GM23338 (cell line): ENCODE results near the gene ERC1.

Source experiments
- CREB1 ChIP-seq: fragments of 250-450 bp; sonication (Bioruptor Pico); IDR thresholded peaks from 2 replicates; pipeline ENCODE4 v1.5.0; 2020; ENCODE audit warnings: low read depth, mild to moderate bottlenecking, moderate library complexity
- EZH2 ChIP-seq: fragments of 200-600 bp; sonication (generic); IDR thresholded peaks from one replicate; pipeline ENCODE4 v1.8.0; 2017; ENCODE audit warnings: antibody characterized with exemption, mild to moderate bottlenecking, low read depth; ENCODE audit not compliant: unreplicated experiment
- EZH2phosphoT487 ChIP-seq: fragments of 200-600 bp; sonication (generic); IDR thresholded peaks from one replicate; pipeline ENCODE4 v1.8.1; 2018; ENCODE audit warnings: antibody characterized with exemption; ENCODE audit not compliant: unreplicated experiment
- JUNB ChIP-seq: IDR thresholded peaks from one replicate; pipeline ENCODE4 v1.6.1; 2016; ENCODE audit warnings: antibody characterized with exemption; ENCODE audit not compliant: unreplicated experiment
- NANOG ChIP-seq: IDR thresholded peaks from 2 replicates; pipeline ENCODE4 v1.6.1; 2016; ENCODE audit warnings: antibody characterized with exemption, borderline replicate concordance
- POLR2AphosphoS5 ChIP-seq: IDR thresholded peaks from 2 replicates; pipeline ENCODE4 v1.6.1; 2016; ENCODE audit warnings: antibody characterized with exemption, low read depth
- STAT1 ChIP-seq: IDR thresholded peaks from one replicate; pipeline ENCODE4 v1.6.1; 2016; ENCODE audit warnings: antibody characterized with exemption; ENCODE audit not compliant: unreplicated experiment
- ZNF114 ChIP-seq: fragments of 250-450 bp; sonication (Bioruptor Pico); IDR thresholded peaks from 2 replicates; pipeline ENCODE4 v1.5.0; 2020; ENCODE audit warnings: mild to moderate bottlenecking, moderate library complexity
- ZNF331 ChIP-seq: fragments of 250-450 bp; sonication (Bioruptor Pico); IDR thresholded peaks from 2 replicates; pipeline ENCODE4 v1.5.0; 2020; ENCODE audit warnings: low read depth, mild to moderate bottlenecking, moderate library complexity
- TF ChIP-seq, protein P1 (sequence below), 2 experiments: fragments of 200-600 bp in 1 of 2; sonication (generic) in 1 of 2; conservative IDR thresholded peaks; 2 replicates each; pipeline versions ENCODE4 v1.5.1 to v1.6.1; 2016 to 2017; ENCODE audit warnings: antibody characterized with exemption in 2 of 2, low read depth in 2 of 2, mild to moderate bottlenecking in 2 of 2, moderate library complexity in 1 of 2
- TF ChIP-seq, protein P2 (sequence below): IDR thresholded peaks from one replicate; pipeline ENCODE4 v1.6.1; 2018; ENCODE audit warnings: antibody characterized with exemption; ENCODE audit not compliant: unreplicated experiment
- TF ChIP-seq, protein P3 (sequence below): IDR thresholded peaks from 2 replicates; pipeline ENCODE4 v1.6.1; 2016; ENCODE audit warnings: antibody characterized with exemption

DNA sequence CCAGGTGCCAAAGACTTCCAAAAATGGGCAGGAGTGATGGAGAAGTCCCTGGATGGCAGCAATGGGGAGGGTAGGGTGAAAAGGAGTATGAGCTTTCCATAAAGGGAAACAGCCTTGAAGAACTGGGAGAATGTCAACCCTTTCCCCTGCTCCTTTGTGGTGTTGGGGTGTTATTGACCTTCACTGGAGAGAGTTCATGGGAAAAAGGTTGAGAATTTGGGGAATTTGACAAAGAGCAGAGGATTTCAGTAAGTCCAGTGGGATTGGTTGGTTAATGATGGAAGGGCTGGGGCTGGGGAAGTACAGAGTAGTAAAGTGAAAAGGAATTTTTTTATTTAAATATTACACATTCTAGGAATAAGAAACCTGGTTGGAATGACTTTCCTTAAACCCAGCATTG, 116.6 kb downstream of the ERC1 start:
- TF ChIP-seq, protein P1, sequence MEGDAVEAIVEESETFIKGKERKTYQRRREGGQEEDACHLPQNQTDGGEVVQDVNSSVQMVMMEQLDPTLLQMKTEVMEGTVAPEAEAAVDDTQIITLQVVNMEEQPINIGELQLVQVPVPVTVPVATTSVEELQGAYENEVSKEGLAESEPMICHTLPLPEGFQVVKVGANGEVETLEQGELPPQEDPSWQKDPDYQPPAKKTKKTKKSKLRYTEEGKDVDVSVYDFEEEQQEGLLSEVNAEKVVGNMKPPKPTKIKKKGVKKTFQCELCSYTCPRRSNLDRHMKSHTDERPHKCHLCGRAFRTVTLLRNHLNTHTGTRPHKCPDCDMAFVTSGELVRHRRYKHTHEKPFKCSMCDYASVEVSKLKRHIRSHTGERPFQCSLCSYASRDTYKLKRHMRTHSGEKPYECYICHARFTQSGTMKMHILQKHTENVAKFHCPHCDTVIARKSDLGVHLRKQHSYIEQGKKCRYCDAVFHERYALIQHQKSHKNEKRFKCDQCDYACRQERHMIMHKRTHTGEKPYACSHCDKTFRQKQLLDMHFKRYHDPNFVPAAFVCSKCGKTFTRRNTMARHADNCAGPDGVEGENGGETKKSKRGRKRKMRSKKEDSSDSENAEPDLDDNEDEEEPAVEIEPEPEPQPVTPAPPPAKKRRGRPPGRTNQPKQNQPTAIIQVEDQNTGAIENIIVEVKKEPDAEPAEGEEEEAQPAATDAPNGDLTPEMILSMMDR (conservative IDR thresholded peaks at IDR 0.05; ENCODE audit: low read depth in 2 of 2) = no peak
- TF ChIP-seq, protein P2, sequence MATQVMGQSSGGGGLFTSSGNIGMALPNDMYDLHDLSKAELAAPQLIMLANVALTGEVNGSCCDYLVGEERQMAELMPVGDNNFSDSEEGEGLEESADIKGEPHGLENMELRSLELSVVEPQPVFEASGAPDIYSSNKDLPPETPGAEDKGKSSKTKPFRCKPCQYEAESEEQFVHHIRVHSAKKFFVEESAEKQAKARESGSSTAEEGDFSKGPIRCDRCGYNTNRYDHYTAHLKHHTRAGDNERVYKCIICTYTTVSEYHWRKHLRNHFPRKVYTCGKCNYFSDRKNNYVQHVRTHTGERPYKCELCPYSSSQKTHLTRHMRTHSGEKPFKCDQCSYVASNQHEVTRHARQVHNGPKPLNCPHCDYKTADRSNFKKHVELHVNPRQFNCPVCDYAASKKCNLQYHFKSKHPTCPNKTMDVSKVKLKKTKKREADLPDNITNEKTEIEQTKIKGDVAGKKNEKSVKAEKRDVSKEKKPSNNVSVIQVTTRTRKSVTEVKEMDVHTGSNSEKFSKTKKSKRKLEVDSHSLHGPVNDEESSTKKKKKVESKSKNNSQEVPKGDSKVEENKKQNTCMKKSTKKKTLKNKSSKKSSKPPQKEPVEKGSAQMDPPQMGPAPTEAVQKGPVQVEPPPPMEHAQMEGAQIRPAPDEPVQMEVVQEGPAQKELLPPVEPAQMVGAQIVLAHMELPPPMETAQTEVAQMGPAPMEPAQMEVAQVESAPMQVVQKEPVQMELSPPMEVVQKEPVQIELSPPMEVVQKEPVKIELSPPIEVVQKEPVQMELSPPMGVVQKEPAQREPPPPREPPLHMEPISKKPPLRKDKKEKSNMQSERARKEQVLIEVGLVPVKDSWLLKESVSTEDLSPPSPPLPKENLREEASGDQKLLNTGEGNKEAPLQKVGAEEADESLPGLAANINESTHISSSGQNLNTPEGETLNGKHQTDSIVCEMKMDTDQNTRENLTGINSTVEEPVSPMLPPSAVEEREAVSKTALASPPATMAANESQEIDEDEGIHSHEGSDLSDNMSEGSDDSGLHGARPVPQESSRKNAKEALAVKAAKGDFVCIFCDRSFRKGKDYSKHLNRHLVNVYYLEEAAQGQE = no peak
- TF ChIP-seq ZNF114 = no peak
- no peak for TF ChIP-seq EZH2
- no peak for TF ChIP-seq POLR2AphosphoS5
- TF ChIP-seq, protein P3, sequence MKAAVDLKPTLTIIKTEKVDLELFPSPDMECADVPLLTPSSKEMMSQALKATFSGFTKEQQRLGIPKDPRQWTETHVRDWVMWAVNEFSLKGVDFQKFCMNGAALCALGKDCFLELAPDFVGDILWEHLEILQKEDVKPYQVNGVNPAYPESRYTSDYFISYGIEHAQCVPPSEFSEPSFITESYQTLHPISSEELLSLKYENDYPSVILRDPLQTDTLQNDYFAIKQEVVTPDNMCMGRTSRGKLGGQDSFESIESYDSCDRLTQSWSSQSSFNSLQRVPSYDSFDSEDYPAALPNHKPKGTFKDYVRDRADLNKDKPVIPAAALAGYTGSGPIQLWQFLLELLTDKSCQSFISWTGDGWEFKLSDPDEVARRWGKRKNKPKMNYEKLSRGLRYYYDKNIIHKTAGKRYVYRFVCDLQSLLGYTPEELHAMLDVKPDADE = no peak
- TF ChIP-seq JUNB = no peak
- no peak for TF ChIP-seq CREB1 (CRISPR knock-in tag)
- TF ChIP-seq EZH2phosphoT487 = no peak
- TF ChIP-seq ZNF331 (CRISPR knock-in tag) = no peak
- no peak for TF ChIP-seq STAT1
- no peak for TF ChIP-seq NANOG
